HepG2 (cell line): ENCODE data around the gene PAPSS1. TPM values are rescaled to one million over a fixed set of nuclear protein-coding genes. Genes with fewer than 3 reads are reported as not detected.

Experiments
- ATAC-seq: fragments of 200-7000 bp; cut with Tn5 transposase; 3 replicates; pipeline ENCODE4 v1.9.1; 2020; ENCODE audit warnings: mild to moderate bottlenecking, moderate library complexity
- BruUV-seq: library from RNA; stranded (reverse); fragments of 400-500 nt; replicated peaks from 2 replicates; lab custom pipeline; 2021; lab: Mats Ljungman, UMichigan
- CTCF ChIA-PET: fragments of 300-600 bp; formaldehyde crosslinking; extraction: SDS; loops from one replicate; lab custom pipeline; 2021; ENCODE audit warnings: low total read pairs, inconsistent platforms, low intra/inter-chr PET ratio; lab: Yijun Ruan, JAX
- POLR2A ChIA-PET: fragments of 350-600 bp; sonication (Branson Sonifier 250); formaldehyde crosslinking; loops from one replicate; lab custom pipeline; 2020; ENCODE audit warnings: antibody characterized with exemption, inconsistent platforms; lab: Yijun Ruan, JAX
- DNase-seq: peaks from one replicate; pipeline ENCODE4 v3.0.0-alpha.2; 2015; ENCODE audit warnings: low spot score
- FAIRE-seq: peaks from 3 replicates; lab custom pipeline; 2011; peaks lifted over from hg19 to GRCh38; lab: Jason Lieb, UNC
- H2AFZ ChIP-seq: one replicate; pipeline ENCODE4 v1.6.1; 2011; ENCODE audit warnings: low read length, inconsistent platforms
- H3K27ac ChIP-seq: fragments of 300-600 bp; 3 replicates; pipeline ENCODE4 v1.8.0; 2011; ENCODE audit warnings: mixed run types, mild to moderate bottlenecking, mixed read lengths, low read length, inconsistent platforms; ENCODE audit not compliant: insufficient read depth; ENCODE audit errors: extremely low read length
- H3K27me3 ChIP-seq, 2 experiments: fragments of 200-600 bp in 1 of 2; 2 replicates in 1 of 2; 3 replicates in 1 of 2; pipeline versions ENCODE4 v1.6.0 to v1.8.0; 2011; ENCODE audit warnings: low read length in 2 of 2, mild to moderate bottlenecking in 2 of 2, moderate library complexity in 2 of 2, inconsistent platforms in 1 of 2; ENCODE audit not compliant: insufficient read depth in 2 of 2, control insufficient read depth in 1 of 2
- H3K36me3 ChIP-seq, 2 experiments: fragments of 200-600 bp in 1 of 2; replicated peaks in 1 of 2; 2 replicates in 1 of 2; 3 replicates in 1 of 2; pipeline versions ENCODE4 v1.5.1 to v1.8.0; 2011; ENCODE audit warnings: low read length in 2 of 2, inconsistent platforms in 1 of 2; ENCODE audit not compliant: insufficient read depth in 2 of 2, control insufficient read depth in 1 of 2
- H3K4me1 ChIP-seq: 2 replicates; pipeline ENCODE4 v1.5.1; 2012; ENCODE audit warnings: low read length, inconsistent platforms; ENCODE audit not compliant: insufficient read depth
- H3K4me2 ChIP-seq: 2 replicates; pipeline ENCODE4 v1.6.0; 2011; ENCODE audit warnings: low read depth, low read length, inconsistent platforms
- H3K4me3 ChIP-seq, 3 experiments: fragments of 200-600 bp in 1 of 3; sonication (generic), shearing (Covaris generic) in 1 of 3; replicated peaks in 1 of 3; 2 replicates each; pipeline ENCODE4 v1.5.1; 2011 to 2016; ENCODE audit warnings: low read length in 3 of 3, inconsistent platforms in 2 of 3, low read depth in 2 of 3, mild to moderate bottlenecking in 2 of 3, control low read depth in 1 of 3, mixed read lengths in 1 of 3; ENCODE audit not compliant: insufficient read depth in 1 of 3
- H3K79me2 ChIP-seq: one replicate; pipeline ENCODE4 v1.6.1; 2011; ENCODE audit warnings: low read length, inconsistent platforms; ENCODE audit not compliant: insufficient read depth
- H3K9ac ChIP-seq: 2 replicates; pipeline ENCODE4 v1.6.0; 2011; ENCODE audit warnings: mild to moderate bottlenecking, low read depth, low read length, inconsistent platforms; ENCODE audit not compliant: insufficient read depth
- H3K9me3 ChIP-seq: 2 replicates; pipeline ENCODE4 v1.5.1; 2012; ENCODE audit warnings: mild to moderate bottlenecking, low read length
- H4K20me1 ChIP-seq: 2 replicates; pipeline ENCODE4 v1.6.0; 2011; ENCODE audit warnings: inconsistent platforms, mild to moderate bottlenecking, low read length, moderate library complexity; ENCODE audit not compliant: insufficient read depth
- BRD4 ChIP-seq: sonication (generic); formaldehyde crosslinking; IDR thresholded peaks from 2 replicates; pipeline ENCODE4 v1.4.0; 2020; ENCODE audit warnings: missing genetic modification reagents
- CEBPB ChIP-seq: IDR thresholded peaks from 2 replicates; pipeline ENCODE4 v1.6.1; 2011; ENCODE audit warnings: low read depth, low read length, improper control_type of control experiment, borderline replicate concordance
- EZH2 ChIP-seq: conservative IDR thresholded peaks from 2 replicates; pipeline ENCODE4 v1.6.1; 2012; ENCODE audit warnings: mild to moderate bottlenecking, low read depth, low read length, moderate library complexity
- FLYWCH1 ChIP-seq: sonication (generic); formaldehyde crosslinking; IDR thresholded peaks from 2 replicates; pipeline ENCODE4 v1.8.1; 2023; ENCODE audit warnings: mild to moderate bottlenecking, missing genetic modification reagents
- KAT8 ChIP-seq: IDR thresholded peaks from 2 replicates; pipeline ENCODE4 v1.6.1; 2016; ENCODE audit warnings: missing genetic modification reagents, missing compliant biosample characterization
- KLF15 ChIP-seq: sonication (generic); formaldehyde crosslinking; IDR thresholded peaks from 2 replicates; pipeline ENCODE4 v1.8.1; 2023; ENCODE audit warnings: borderline replicate concordance, mild to moderate bottlenecking, inconsistent platforms, missing genetic modification reagents, mixed read lengths
- MXD4 ChIP-seq: IDR thresholded peaks from 2 replicates; pipeline ENCODE4 v1.6.1; 2016; ENCODE audit warnings: mild to moderate bottlenecking, missing biosample characterization, missing genetic modification reagents
- PAXIP1 ChIP-seq: sonication (generic); formaldehyde crosslinking; conservative IDR thresholded peaks from 2 replicates; pipeline ENCODE4 v1.4.0; 2020; ENCODE audit warnings: mild to moderate bottlenecking, missing genetic modification reagents, moderate library complexity
- POLR2AphosphoS2 ChIP-seq: IDR thresholded peaks from 2 replicates; pipeline ENCODE4 v1.6.1; 2011; ENCODE audit warnings: low read depth, low read length, improper control_type of control experiment
- RXRB ChIP-seq: IDR thresholded peaks from 2 replicates; pipeline ENCODE4 v1.6.1; 2016; ENCODE audit warnings: borderline replicate concordance, missing genetic modification reagents, missing compliant biosample characterization
- SATB2 ChIP-seq: sonication (generic); formaldehyde crosslinking; IDR thresholded peaks from 2 replicates; pipeline ENCODE4 v1.5.0; 2020; ENCODE audit warnings: missing genetic modification reagents
- ZFP41 ChIP-seq: sonication (generic); formaldehyde crosslinking; IDR thresholded peaks from 2 replicates; pipeline ENCODE4 v1.4.0; 2020; ENCODE audit warnings: mild to moderate bottlenecking, missing genetic modification reagents, borderline replicate concordance
- ZNF225 ChIP-seq: sonication (generic); formaldehyde crosslinking; IDR thresholded peaks from 2 replicates; pipeline ENCODE4 v1.4.0; 2020; ENCODE audit warnings: mild to moderate bottlenecking, missing genetic modification reagents
- WGBS: methylation state at CpG from one replicate; pipeline ENCODE4 v1.1.6; 2017; ENCODE audit warnings: low lambda C conversion rate; 5-methylcytosine and 5-hydroxymethylcytosine counted together
- in situ Hi-C: cut with HindIII; loops from 2 replicates; pipeline ENCODE4 v1.10.0; 2017; ENCODE audit warnings: low pct_unique_long_range_greater_than_20kb; ENCODE audit not compliant: extremely low pct_ligation_motif_present
- intact Hi-C: fragments of 100-400 bp; cut with micrococcal nuclease; formaldehyde crosslinking; loops from one replicate; pipeline ENCODE4 v1.10.0; 2022; ENCODE audit not compliant: unreplicated experiment
- polyA plus RNA-seq, 8 experiments: library from polyadenylated mRNA; depleted of rRNA in 3 of 8; stranded (reverse) in 7 of 8; unstranded in 1 of 8; fragments of >200 nt; fragmentation: Illumina TruSeq in 4 of 8; extraction: Trizol in 4 of 8; gene quantifications; 2 replicates each; pipeline versions ENCODE4 v1.2.1 to v1.2.3, GENCODE V29; 2011 to 2016; ENCODE audit warnings: low read depth in 4 of 8, missing spikeins in 1 of 8, mixed read lengths in 1 of 8; ENCODE audit not compliant: insufficient read depth in 1 of 8
- total RNA-seq, 5 experiments: library from RNA; depleted of rRNA; stranded (reverse); fragments of >200 nt; fragmentation: Illumina TruSeq; extraction: Trizol; gene quantifications; 2 replicates each; pipeline ENCODE4 v1.2.3, GENCODE V29; 2016; ENCODE audit warnings: low read depth in 1 of 5
- TF ChIP-seq, protein P1 (sequence below): sonication (generic); formaldehyde crosslinking; IDR thresholded peaks from 2 replicates; pipeline ENCODE4 v1.4.0; 2020; ENCODE audit warnings: missing genetic modification reagents, low read depth, mild to moderate bottlenecking, borderline replicate concordance
- TF ChIP-seq, protein P2 (sequence below): sonication (generic); formaldehyde crosslinking; IDR thresholded peaks from 2 replicates; pipeline ENCODE4 v1.9.0; 2021; ENCODE audit warnings: missing genetic modification reagents, borderline replicate concordance
- TF ChIP-seq, protein P3 (sequence below): sonication (generic); formaldehyde crosslinking; IDR thresholded peaks from 2 replicates; pipeline ENCODE4 v1.5.0; 2020; ENCODE audit warnings: missing genetic modification reagents

The PAPSS1 gene
- total and polyA plus RNA-seq, 2 of the 13 experiments (the other 11 are each of a cell fraction or from before 2014, with no cell fraction given) = 105 to 126 TPM

DNA sequence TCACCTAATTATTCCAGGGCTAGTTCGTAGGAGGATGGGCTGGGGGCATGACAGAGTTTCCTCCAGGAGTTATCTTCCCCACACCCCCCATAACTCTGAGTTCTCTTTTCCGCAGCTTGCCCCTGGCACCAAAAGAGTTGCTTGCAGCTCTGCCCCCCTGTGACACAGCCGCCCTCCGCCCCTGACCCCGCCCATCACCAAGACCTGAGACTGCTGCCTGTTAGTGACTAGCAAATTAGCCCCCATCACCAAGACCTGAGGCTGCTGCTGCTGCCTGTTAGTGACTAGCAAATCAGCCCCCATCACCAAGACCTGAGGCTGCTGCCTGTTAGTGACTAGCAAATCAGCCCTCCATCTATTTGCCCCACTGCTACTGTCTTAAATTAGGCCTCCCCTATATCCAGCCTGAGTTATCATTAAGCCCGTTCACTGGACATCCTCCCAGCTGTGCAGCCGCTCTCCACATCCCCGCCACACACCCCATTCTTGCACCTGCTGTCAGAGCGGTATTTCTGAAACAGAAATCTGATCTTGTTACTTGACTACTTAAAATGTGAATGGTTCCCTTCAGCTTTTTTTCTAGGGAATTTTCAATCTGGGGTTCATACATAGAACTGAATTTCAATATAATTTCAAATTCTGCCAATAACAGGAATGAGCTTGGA, 1.5 kb upstream of the PAPSS1 start:
- no TSS peak for BruUV-seq
- POLR2A ChIA-PET = interaction anchor here (3.2 kb wide), 1 partner anchor 14 kb away, joined by 23 read pairs; no protein-coding TSS in a partner anchor
- Histone ChIP-seq H3K27me3 (no peaks in the 10 kb centered on the region; a peak in 1 of 5 replicates), H3K9me3 (no peaks in the 10 kb centered on the region), H2AFZ (no peak overlapping the region), H3K79me2 (peaks cover 31% of the 10 kb centered on the region), H3K4me1 (peaks cover 32% of the 10 kb centered on the region), H3K4me3 (no peak overlapping the region), H3K9ac (no peak overlapping the region), H3K4me2 (peak overlapping the region; percentile 71), H3K27ac (no peak overlapping the region), H4K20me1 (no peaks in the 10 kb centered on the region), H3K36me3 (no peaks in the 10 kb centered on the region)
- DNase-seq (no peak), ATAC-seq (no peak), FAIRE-seq (no peak)
- TF ChIP-seq, protein P1, sequence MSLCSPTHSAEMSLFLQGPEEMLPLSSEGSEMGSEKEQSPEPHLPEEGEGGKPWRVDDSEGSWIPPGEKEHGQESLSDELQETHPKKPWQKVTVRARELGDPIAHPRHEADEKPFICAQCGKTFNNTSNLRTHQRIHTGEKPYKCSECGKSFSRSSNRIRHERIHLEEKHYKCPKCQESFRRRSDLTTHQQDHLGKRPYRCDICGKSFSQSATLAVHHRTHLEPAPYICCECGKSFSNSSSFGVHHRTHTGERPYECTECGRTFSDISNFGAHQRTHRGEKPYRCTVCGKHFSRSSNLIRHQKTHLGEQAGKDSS = no peak
- no peak for TF ChIP-seq KAT8
- TF ChIP-seq POLR2AphosphoS2 = no peak
- TF ChIP-seq FLYWCH1 = no peak
- TF ChIP-seq RXRB (CRISPR knock-in tag) = no peak
- TF ChIP-seq KLF15 (CRISPR knock-in tag) = no peak
- no peak for TF ChIP-seq EZH2
- no peak for TF ChIP-seq BRD4 (CRISPR knock-in tag)
- TF ChIP-seq SATB2 (CRISPR knock-in tag) = no peak
- TF ChIP-seq, protein P2, sequence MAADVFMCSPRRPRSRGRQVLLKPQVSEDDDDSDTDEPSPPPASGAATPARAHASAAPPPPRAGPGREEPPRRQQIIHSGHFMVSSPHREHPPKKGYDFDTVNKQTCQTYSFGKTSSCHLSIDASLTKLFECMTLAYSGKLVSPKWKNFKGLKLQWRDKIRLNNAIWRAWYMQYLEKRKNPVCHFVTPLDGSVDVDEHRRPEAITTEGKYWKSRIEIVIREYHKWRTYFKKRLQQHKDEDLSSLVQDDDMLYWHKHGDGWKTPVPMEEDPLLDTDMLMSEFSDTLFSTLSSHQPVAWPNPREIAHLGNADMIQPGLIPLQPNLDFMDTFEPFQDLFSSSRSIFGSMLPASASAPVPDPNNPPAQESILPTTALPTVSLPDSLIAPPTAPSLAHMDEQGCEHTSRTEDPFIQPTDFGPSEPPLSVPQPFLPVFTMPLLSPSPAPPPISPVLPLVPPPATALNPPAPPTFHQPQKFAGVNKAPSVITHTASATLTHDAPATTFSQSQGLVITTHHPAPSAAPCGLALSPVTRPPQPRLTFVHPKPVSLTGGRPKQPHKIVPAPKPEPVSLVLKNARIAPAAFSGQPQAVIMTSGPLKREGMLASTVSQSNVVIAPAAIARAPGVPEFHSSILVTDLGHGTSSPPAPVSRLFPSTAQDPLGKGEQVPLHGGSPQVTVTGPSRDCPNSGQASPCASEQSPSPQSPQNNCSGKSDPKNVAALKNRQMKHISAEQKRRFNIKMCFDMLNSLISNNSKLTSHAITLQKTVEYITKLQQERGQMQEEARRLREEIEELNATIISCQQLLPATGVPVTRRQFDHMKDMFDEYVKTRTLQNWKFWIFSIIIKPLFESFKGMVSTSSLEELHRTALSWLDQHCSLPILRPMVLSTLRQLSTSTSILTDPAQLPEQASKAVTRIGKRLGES (CRISPR knock-in tag) = no peak
- TF ChIP-seq PAXIP1 = no peak
- TF ChIP-seq MXD4 (CRISPR knock-in tag) = no peak
- no peak for TF ChIP-seq CEBPB
- no peak for TF ChIP-seq ZFP41 (CRISPR knock-in tag)
- TF ChIP-seq, protein P3, sequence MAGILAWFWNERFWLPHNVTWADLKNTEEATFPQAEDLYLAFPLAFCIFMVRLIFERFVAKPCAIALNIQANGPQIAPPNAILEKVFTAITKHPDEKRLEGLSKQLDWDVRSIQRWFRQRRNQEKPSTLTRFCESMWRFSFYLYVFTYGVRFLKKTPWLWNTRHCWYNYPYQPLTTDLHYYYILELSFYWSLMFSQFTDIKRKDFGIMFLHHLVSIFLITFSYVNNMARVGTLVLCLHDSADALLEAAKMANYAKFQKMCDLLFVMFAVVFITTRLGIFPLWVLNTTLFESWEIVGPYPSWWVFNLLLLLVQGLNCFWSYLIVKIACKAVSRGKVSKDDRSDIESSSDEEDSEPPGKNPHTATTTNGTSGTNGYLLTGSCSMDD (CRISPR knock-in tag) = no peak
- TF ChIP-seq ZNF225 (CRISPR knock-in tag) = no peak
- 72% methylated on average over 9 of the region's 9 CpGs for WGBS
- CTCF ChIA-PET = no interaction called here
- in situ Hi-C loops (no loop called here), intact Hi-C loops (loop anchor here (2.0 kb wide), 1 partner anchor 37 kb away; no protein-coding TSS in a partner anchor)
